ENCODE results near the gene CD58. TPM values are rescaled to one million over a fixed set of nuclear protein-coding genes. Genes with fewer than 3 reads are reported as not detected.

CD58 gene
- total RNA-seq, 4 donors from 2014 or later = 23.1 to 63.0 (median 39.0) TPM

DNA sequence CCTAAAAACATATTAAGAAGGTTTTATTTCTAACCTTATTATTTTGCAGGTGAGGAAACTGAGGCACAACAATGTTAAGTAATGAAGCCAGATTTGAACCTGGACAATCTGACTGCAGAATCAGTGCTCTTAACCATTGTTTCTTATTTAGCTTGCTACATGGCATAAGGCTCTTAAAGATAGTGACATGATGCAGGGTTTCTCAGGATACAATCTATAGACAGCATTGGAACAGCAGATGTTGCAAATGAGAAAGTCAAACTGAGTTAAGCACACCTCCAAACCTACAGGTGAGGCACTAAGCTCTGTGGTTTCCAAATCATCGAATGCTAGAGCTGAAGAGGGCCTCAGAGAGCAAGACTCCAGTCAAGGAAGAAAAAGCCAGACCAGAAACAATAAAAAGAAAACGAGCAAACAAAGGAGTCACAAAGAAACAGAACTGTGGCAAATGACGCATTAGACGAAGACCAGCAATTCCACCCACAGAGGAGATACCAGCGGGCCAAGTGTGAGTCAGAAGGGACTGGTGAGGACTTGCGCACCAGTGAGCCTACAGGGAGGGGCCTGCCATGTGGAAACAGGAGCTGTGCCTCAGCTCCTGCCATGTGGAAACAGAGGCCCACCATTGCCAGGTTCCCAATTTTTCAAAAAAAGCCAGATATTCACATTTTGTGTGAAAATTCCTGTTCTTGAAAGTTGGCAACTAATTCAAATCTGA, 14.4 kb downstream of the CD58 start:
- no peaks in the 10 kb centered on the region for H3K36me3 ChIP-seq
- H3K27me3 ChIP-seq = no peaks in the 10 kb centered on the region
- no peaks in the 10 kb centered on the region for H3K9me3 ChIP-seq
- H3K27ac ChIP-seq = peak overlapping the region in 3 of 4 donors; percentile 19 to 74 (median 48)
- TF ChIP-seq, protein P1, sequence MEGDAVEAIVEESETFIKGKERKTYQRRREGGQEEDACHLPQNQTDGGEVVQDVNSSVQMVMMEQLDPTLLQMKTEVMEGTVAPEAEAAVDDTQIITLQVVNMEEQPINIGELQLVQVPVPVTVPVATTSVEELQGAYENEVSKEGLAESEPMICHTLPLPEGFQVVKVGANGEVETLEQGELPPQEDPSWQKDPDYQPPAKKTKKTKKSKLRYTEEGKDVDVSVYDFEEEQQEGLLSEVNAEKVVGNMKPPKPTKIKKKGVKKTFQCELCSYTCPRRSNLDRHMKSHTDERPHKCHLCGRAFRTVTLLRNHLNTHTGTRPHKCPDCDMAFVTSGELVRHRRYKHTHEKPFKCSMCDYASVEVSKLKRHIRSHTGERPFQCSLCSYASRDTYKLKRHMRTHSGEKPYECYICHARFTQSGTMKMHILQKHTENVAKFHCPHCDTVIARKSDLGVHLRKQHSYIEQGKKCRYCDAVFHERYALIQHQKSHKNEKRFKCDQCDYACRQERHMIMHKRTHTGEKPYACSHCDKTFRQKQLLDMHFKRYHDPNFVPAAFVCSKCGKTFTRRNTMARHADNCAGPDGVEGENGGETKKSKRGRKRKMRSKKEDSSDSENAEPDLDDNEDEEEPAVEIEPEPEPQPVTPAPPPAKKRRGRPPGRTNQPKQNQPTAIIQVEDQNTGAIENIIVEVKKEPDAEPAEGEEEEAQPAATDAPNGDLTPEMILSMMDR (IDR thresholded peaks at IDR 0.05) = no peak
- TF ChIP-seq POLR2A (IDR thresholded peaks at IDR 0.05) = no peak
- DNase-seq = peak; percentile 40 to 87 (median 74)
- H3K4me3 ChIP-seq = no peak overlapping the region
- H3K4me1 ChIP-seq = peaks cover 0 to 35% (median 3%) of the 10 kb centered on the region in 4 donors

- no peak for DNase-seq
- Histone ChIP-seq H3K27me3 (no peaks in the 10 kb centered on the region), H3K9me3 (no peaks in the 10 kb centered on the region), H3K27ac (no peak overlapping the region), H3K4me3 (no peak overlapping the region), H3K4me1 (peaks cover 0 to 35% (median 3%) of the 10 kb centered on the region in 4 donors), H3K36me3 (no peaks in the 10 kb centered on the region)
- TF ChIP-seq, protein P1 (IDR thresholded peaks at IDR 0.05) = no peak
- TF ChIP-seq POLR2A (IDR thresholded peaks at IDR 0.05) = no peak
Observed at GRCh38 chr1:116554924-116555323, 15.9 kb downstream of the CD58 start.

- Histone ChIP-seq H3K27ac (no peak overlapping the region), H3K4me1 (peaks cover 0 to 26% (median 1%) of the 10 kb centered on the region in 4 donors)
- TF ChIP-seq, protein P1 (IDR thresholded peaks at IDR 0.05) = no peak
- no peak for TF ChIP-seq POLR2A (IDR thresholded peaks at IDR 0.05)
Observed at GRCh38 chr1:116553386-116554115, 17.3 kb downstream of the CD58 start.

GRCh38 chr1:116546354-116546977, 24.4 kb downstream of the CD58 start:
- no peak for DNase-seq
- H3K27me3 ChIP-seq = no peaks in the 10 kb centered on the region
- no peak for TF ChIP-seq POLR2A (IDR thresholded peaks at IDR 0.05)
- TF ChIP-seq, protein P1 (IDR thresholded peaks at IDR 0.05) = no peak
- H3K27ac ChIP-seq = no peak overlapping the region
- H3K4me1 ChIP-seq = no peaks in the 10 kb centered on the region
- peaks cover 0 to 26% (median 0%) of the 10 kb centered on the region in 3 donors for H3K36me3 ChIP-seq
- H3K4me3 ChIP-seq = no peak overlapping the region
- no peaks in the 10 kb centered on the region for H3K9me3 ChIP-seq

More at GRCh38 chr1:116553386-116554115, 17.3 kb downstream of the CD58 start:
- H3K27me3 ChIP-seq = no peaks in the 10 kb centered on the region
- H3K36me3 ChIP-seq = no peaks in the 10 kb centered on the region
- no peaks in the 10 kb centered on the region for H3K9me3 ChIP-seq
- no peak overlapping the region for H3K4me3 ChIP-seq
- no peak for DNase-seq

DNA sequence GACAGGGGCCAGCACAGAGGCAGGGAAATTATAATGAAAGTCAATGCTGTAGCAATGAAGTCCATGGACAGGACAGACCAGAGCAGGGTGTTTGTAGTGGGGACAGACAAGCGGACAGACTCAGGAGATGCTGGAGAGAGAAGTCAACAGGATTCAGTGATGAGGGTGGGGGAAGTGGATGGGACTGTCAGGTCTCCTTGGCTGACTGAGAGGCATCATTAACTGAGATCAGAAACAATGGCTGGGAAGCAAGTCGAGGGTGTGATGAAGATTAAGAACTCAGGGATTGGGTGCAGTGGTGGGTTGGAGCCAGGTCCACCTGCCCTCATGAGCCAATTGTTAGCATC, 25.5 kb downstream of the CD58 start:
- Histone ChIP-seq H3K4me3 (no peak overlapping the region), H3K27ac (peak overlapping the region in 1 of 4 donors; percentile 46), H3K36me3 (peaks cover 0 to 35% (median 0%) of the 10 kb centered on the region in 3 donors), H3K9me3 (no peaks in the 10 kb centered on the region), H3K4me1 (peaks cover 0 to 4% (median 0%) of the 10 kb centered on the region in 4 donors), H3K27me3 (no peaks in the 10 kb centered on the region)
- no peak for TF ChIP-seq POLR2A (IDR thresholded peaks at IDR 0.05)
- TF ChIP-seq, protein P1 (IDR thresholded peaks at IDR 0.05) = no peak
- no peak for DNase-seq

All from Peyer's patch (tissue), 4 donors.